SK-N-SH (cell line): ENCODE measurements around the gene TOX2. TPM values are rescaled to one million over a fixed set of nuclear protein-coding genes. Genes with fewer than 3 reads are reported as not detected.

Experiments
- CTCF ChIA-PET: fragments of 300-600, 350-600 bp; formaldehyde crosslinking; extraction: SDS; loops from one replicate; lab custom pipeline; 2021; lab: Yijun Ruan, JAX
- POLR2A ChIA-PET: fragments of 350-600 bp; sonication (Branson Sonifier 250); formaldehyde crosslinking; extraction: SDS; loops from one replicate; lab custom pipeline; 2020; ENCODE audit warnings: antibody characterized with exemption, inconsistent platforms; lab: Yijun Ruan, JAX
- DNase-seq: peaks from one replicate; pipeline ENCODE4 v3.0.0; 2012
- H2AFZ ChIP-seq: fragments of 200-600 bp; sonication (generic); 2 replicates; pipeline ENCODE4 v1.8.1; 2016; ENCODE audit warnings: antibody characterized with exemption, mild to moderate bottlenecking, low read depth
- H3F3A ChIP-seq: fragments of 200-600 bp; sonication (generic); replicated peaks from 2 replicates; pipeline ENCODE3; 2016; ENCODE audit warnings: antibody characterized with exemption, mild to moderate bottlenecking; ENCODE audit not compliant: insufficient read depth
- H3K27ac ChIP-seq, 2 experiments: fragments of 200-500 bp in 1 of 2; fragments of 200-600 bp in 1 of 2; sonication (Bioruptor generic) in 1 of 2; sonication (generic), shearing (Covaris generic) in 1 of 2; 2 replicates each; pipeline versions ENCODE4 v1.5.1 to v1.6.1; 2014 to 2016; ENCODE audit warnings: low read depth in 2 of 2, inconsistent platforms in 1 of 2, low read length in 1 of 2, mild to moderate bottlenecking in 1 of 2, mixed read lengths in 1 of 2
- H3K27me3 ChIP-seq: fragments of 200-600 bp; sonication (generic), shearing (Covaris generic); 2 replicates; pipeline ENCODE4 v1.6.1; 2016; ENCODE audit warnings: mixed run types; ENCODE audit not compliant: insufficient read depth
- H3K36me3 ChIP-seq, 2 experiments: fragments of 200-500 bp in 1 of 2; fragments of 200-600 bp in 1 of 2; sonication (Bioruptor generic) in 1 of 2; sonication (generic) in 1 of 2; replicated peaks in 1 of 2; 2 replicates each; pipeline versions ENCODE3 to v1.5.1; 2014 to 2016; ENCODE audit warnings: low read length in 1 of 2, mild to moderate bottlenecking in 1 of 2; ENCODE audit not compliant: insufficient read depth in 2 of 2, control insufficient read depth in 1 of 2
- H3K4me1 ChIP-seq, 2 experiments: fragments of 200-500 bp in 1 of 2; fragments of 200-600 bp in 1 of 2; sonication (Bioruptor generic) in 1 of 2; sonication (generic), shearing (Covaris generic) in 1 of 2; 2 replicates each; pipeline versions ENCODE4 v1.5.1 to v1.6.1; 2014 to 2016; ENCODE audit warnings: low read depth in 1 of 2, low read length in 1 of 2, mixed run types in 1 of 2; ENCODE audit not compliant: insufficient read depth in 2 of 2, control insufficient read depth in 1 of 2
- H3K4me2 ChIP-seq: fragments of 200-600 bp; sonication (generic), shearing (Covaris generic); 2 replicates; pipeline ENCODE4 v1.6.1; 2017; ENCODE audit warnings: mixed run types
- H3K4me3 ChIP-seq, 2 experiments: fragments of 200-500 bp in 1 of 2; fragments of 200-600 bp in 1 of 2; sonication (Bioruptor generic) in 1 of 2; sonication (generic), shearing (Covaris generic) in 1 of 2; 2 replicates each; pipeline versions ENCODE4 v1.5.1 to v1.8.1; 2014 to 2016; ENCODE audit warnings: low read depth in 2 of 2, inconsistent platforms in 1 of 2, low read length in 1 of 2, mild to moderate bottlenecking in 1 of 2, mixed read lengths in 1 of 2, moderate library complexity in 1 of 2
- H3K79me2 ChIP-seq: fragments of 200-600 bp; sonication (generic); 2 replicates; pipeline ENCODE4 v1.8.1; 2017; ENCODE audit warnings: mild to moderate bottlenecking; ENCODE audit not compliant: insufficient read depth
- H3K9ac ChIP-seq: fragments of 200-600 bp; sonication (generic); 2 replicates; pipeline ENCODE4 v1.6.1; 2017; ENCODE audit warnings: mixed run types
- H3K9me2 ChIP-seq: fragments of 200-600 bp; sonication (generic); 2 replicates; pipeline ENCODE4 v1.6.1; 2017; ENCODE audit warnings: mixed run types
- H3K9me3 ChIP-seq: fragments of 200-600 bp; sonication (generic); 2 replicates; pipeline ENCODE4 v1.6.1; 2017; ENCODE audit warnings: mixed run types, mild to moderate bottlenecking, moderate library complexity
- H4K20me1 ChIP-seq: fragments of 200-600 bp; sonication (generic); 2 replicates; pipeline ENCODE4 v1.6.1; 2017; ENCODE audit warnings: mild to moderate bottlenecking, mixed run types; ENCODE audit not compliant: insufficient read depth
- CHD2 ChIP-seq: fragments of 150-350 bp; IDR thresholded peaks from 2 replicates; pipeline ENCODE4 v1.6.1; 2018; ENCODE audit warnings: low read length; ENCODE audit not compliant: partially characterized antibody
- ELF1 ChIP-seq: IDR thresholded peaks from 2 replicates; pipeline ENCODE4 v1.4.0; 2012
- EP300 ChIP-seq, 2 experiments: IDR thresholded peaks; 2 replicates each; pipeline versions ENCODE4 v1.4.0 to v1.6.1; 2012; ENCODE audit warnings: borderline replicate concordance in 1 of 2, low read depth in 1 of 2, low read length in 1 of 2
- FOXJ3 ChIP-seq: sonication (generic); formaldehyde crosslinking; IDR thresholded peaks from 2 replicates; pipeline ENCODE4 v1.5.1; 2020; ENCODE audit warnings: mild to moderate bottlenecking, missing genetic modification reagents
- JUND ChIP-seq: IDR thresholded peaks from 2 replicates; pipeline ENCODE4 v1.4.0; 2012
- RAD21 ChIP-seq: IDR thresholded peaks from 2 replicates; pipeline ENCODE4 v1.6.1; 2012; ENCODE audit warnings: mild to moderate bottlenecking, low read length
- SMC3 ChIP-seq: IDR thresholded peaks from 2 replicates; pipeline ENCODE4 v1.6.1; 2012; ENCODE audit warnings: low read depth, low read length, improper control_type of control experiment
- TCF12 ChIP-seq: IDR thresholded peaks from 2 replicates; pipeline ENCODE4 v1.4.0; 2012
- TEAD4 ChIP-seq: IDR thresholded peaks from 2 replicates; pipeline ENCODE4 v1.4.0; 2012; ENCODE audit warnings: mild to moderate bottlenecking, borderline replicate concordance; ENCODE audit not compliant: insufficient read depth
- YY1 ChIP-seq: IDR thresholded peaks from 2 replicates; pipeline ENCODE4 v1.4.0; 2012; ENCODE audit warnings: low read depth, mild to moderate bottlenecking
- WGBS: methylation state at CpG from one replicate; pipeline ENCODE4 v1.1.6; 2017; ENCODE audit warnings: low lambda C conversion rate; 5-methylcytosine and 5-hydroxymethylcytosine counted together
- polyA plus RNA-seq, 3 experiments: library from polyadenylated mRNA; depleted of rRNA; stranded (reverse); fragments of >200 nt; gene quantifications; 2 replicates each; pipeline ENCODE4 v1.2.3, GENCODE V29; 2012
- TF ChIP-seq, protein P1 (sequence below): IDR thresholded peaks from 2 replicates; pipeline ENCODE4 v1.4.0; 2012; ENCODE audit warnings: low read depth, borderline replicate concordance
- TF ChIP-seq, protein P2 (sequence below): fragments of 150-350 bp; IDR thresholded peaks from 2 replicates; pipeline ENCODE4 v1.6.1; 2017; ENCODE audit warnings: antibody characterized with exemption, low read length, low read depth, borderline replicate concordance
- TF ChIP-seq, protein P3 (sequence below): IDR thresholded peaks from 2 replicates; pipeline ENCODE4 v1.6.1; 2012; ENCODE audit warnings: mild to moderate bottlenecking, low read depth, low read length, moderate library complexity

Gene TOX2
- polyA plus RNA-seq, 1 of the 3 experiments (the other 2 are of a cell fraction): 15.4 TPM

DNA sequence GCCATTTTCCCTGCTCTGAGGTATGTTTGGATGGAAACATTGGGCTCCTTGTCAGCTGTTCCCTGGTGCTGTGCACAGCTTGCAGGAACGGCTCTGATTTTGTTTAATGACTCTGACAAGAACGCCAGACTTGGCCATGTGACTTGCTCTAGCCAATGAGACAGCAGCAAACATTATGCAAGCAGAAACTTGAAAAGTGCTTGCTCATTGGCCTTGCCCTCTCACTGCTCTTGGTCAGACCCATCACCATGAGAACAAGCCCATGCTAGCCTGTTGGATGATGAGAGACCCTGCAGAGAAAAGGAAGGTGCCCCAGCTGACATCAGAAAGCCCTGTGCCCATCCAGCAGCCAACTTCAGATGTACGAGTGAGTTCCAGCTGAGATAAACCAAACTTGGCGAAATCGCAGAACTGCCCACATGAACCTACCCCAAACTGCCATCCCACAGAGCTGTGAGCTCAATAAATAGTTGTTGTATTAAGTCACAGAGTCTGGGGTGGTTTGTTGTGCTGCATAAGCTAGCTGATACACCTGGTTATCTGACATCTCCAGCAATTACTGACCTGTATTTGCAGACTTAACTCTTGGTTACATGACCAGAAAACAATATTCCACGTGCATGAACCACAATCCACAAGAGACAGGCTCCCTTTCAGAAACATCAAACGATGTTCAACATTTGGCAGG is 175.5 kb downstream of the TOX2 start:
- Histone ChIP-seq H4K20me1 (no peaks in the 10 kb centered on the region), H3K9me3 (no peaks in the 10 kb centered on the region), H2AFZ (peak overlapping the region; percentile 27; the same call in 1 of the 2 replicates), H3F3A (no peaks in the 10 kb centered on the region), H3K9me2 (no peaks in the 10 kb centered on the region), H3K27me3 (no peaks in the 10 kb centered on the region), H3K4me3 (no peak overlapping the region)
- POLR2A ChIA-PET: no interaction called here
- TF ChIP-seq TCF12 (no peak), ELF1 (no peak), JUND (no peak), SMC3 (no peak)
- TF ChIP-seq, protein P1, sequence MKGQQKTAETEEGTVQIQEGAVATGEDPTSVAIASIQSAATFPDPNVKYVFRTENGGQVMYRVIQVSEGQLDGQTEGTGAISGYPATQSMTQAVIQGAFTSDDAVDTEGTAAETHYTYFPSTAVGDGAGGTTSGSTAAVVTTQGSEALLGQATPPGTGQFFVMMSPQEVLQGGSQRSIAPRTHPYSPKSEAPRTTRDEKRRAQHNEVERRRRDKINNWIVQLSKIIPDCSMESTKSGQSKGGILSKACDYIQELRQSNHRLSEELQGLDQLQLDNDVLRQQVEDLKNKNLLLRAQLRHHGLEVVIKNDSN: peak; percentile 88
- TF ChIP-seq, all 33 proteins: peak for 1
- Histone ChIP-seq H3K79me2 (no peaks in the 10 kb centered on the region), H3K27ac (no peak overlapping the region), H3K4me1 (peaks cover 0 to 16% of the 10 kb centered on the region in 2 experiments; a peak in 1 of 4 replicates), H3K36me3 (no peaks in the 10 kb centered on the region), H3K9ac (no peak overlapping the region), H3K4me2 (no peak overlapping the region)
- CTCF ChIA-PET: interaction anchor here (1.1 to 3.6 kb wide), 8 partner anchors 10 to 641 kb away, joined by 3 to 21 read pairs (median 8); no protein-coding TSS in a partner anchor
- 73% methylated on average over 7 of the region's 7 CpGs for WGBS
- DNase-seq: no peak

DNA sequence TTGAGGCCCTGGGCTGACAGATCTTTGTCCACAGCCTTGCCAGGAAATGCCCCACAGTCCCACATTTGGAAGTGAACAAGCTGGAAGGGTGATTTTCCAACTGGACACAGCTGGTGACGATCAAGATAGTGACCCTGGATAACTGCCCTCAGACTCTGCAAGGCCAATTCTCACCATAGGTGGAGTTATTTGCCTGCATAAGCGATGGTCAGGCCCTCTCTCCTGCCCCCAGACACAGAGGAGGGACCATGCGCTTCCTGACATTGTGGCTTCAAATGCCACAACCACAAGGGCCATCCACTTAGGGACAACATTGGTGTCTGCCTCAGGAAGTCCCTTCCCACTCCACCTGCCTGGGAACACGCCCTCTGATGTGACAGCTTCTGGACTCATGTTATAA is 176.4 kb downstream of the TOX2 start:
- CTCF ChIA-PET: interaction anchor here (1.1 to 3.6 kb wide), 10 partner anchors 11 to 642 kb away, joined by 3 to 21 read pairs (median 8); no protein-coding TSS in a partner anchor
- Histone ChIP-seq H3K4me1 (peaks cover 0 to 16% of the 10 kb centered on the region in 2 experiments; a peak in 1 of 4 replicates), H2AFZ (no peak overlapping the region), H3K36me3 (no peaks in the 10 kb centered on the region), H3K9me3 (no peaks in the 10 kb centered on the region), H3K27ac (no peak overlapping the region), H3K4me3 (no peak overlapping the region), H4K20me1 (no peaks in the 10 kb centered on the region), H3K4me2 (no peak overlapping the region), H3K9me2 (no peaks in the 10 kb centered on the region), H3F3A (no peaks in the 10 kb centered on the region), H3K79me2 (no peaks in the 10 kb centered on the region), H3K9ac (no peak overlapping the region), H3K27me3 (no peaks in the 10 kb centered on the region)
- POLR2A ChIA-PET: no interaction called here
- TF ChIP-seq ELF1 (no peak), RAD21 (0 out of 2 replicates have a peak, but pooled peaks have one; percentile 10)
- 79% methylated on average over 2 of the region's 4 CpGs for WGBS
- no peak for DNase-seq

DNA sequence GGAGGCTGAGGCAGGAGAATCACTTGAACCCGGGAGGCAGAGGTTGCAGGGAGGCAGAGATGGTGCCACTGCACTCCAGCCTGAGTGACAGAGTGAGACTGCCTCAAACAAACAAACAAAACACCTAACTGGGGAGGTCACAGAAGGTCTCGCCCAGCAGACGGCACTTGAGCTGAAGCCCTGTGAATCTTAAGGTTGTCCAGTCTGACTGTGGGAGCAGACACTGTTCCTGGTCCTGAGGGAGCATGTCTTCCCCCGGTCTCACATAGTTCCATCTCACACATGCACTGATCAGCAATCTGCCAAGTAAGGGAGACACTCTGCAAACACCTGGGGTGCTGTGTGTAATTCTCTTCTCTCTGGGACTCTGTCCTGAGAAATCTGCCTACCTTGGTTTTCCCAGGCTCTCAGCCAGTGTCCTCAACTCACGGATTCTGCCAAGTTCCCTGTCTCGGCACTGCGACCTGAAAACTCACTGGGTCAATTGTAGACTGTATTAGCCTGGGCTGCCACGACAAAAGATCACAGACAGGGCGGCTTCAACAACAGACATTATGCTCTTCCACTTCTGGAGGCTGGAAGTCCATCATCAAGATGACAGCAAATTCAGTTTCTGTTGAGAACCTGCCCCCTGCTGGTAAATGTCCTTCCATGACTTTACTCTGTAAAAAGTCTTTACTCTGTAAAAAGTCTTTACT is 178.0 kb downstream of the TOX2 start:
- Histone ChIP-seq H3K9me2 (no peaks in the 10 kb centered on the region), H4K20me1 (no peaks in the 10 kb centered on the region), H3F3A (no peaks in the 10 kb centered on the region), H3K4me3 (no peak overlapping the region; a peak in 1 of 4 replicates), H2AFZ (no peak overlapping the region), H3K9me3 (no peaks in the 10 kb centered on the region), H3K4me2 (no peak overlapping the region), H3K9ac (no peak overlapping the region), H3K4me1 (peaks cover 0 to 16% of the 10 kb centered on the region in 2 experiments; a peak in 1 of 4 replicates), H3K79me2 (no peaks in the 10 kb centered on the region), H3K27me3 (no peaks in the 10 kb centered on the region), H3K27ac (no peak overlapping the region), H3K36me3 (no peaks in the 10 kb centered on the region)
- 50% methylated on average over 6 of the region's 9 CpGs for WGBS
- peak; percentile 51 for DNase-seq
- ChIA-PET POLR2A (no interaction called here), CTCF (interaction anchor here (0.7 to 3.6 kb wide), 11 partner anchors 10 to 557 kb away, joined by 3 to 21 read pairs (median 4); no protein-coding TSS in a partner anchor)
- TF ChIP-seq YY1: no peak
- no peak for TF ChIP-seq CHD2
- TF ChIP-seq TEAD4: no peak
- TF ChIP-seq, protein P2, sequence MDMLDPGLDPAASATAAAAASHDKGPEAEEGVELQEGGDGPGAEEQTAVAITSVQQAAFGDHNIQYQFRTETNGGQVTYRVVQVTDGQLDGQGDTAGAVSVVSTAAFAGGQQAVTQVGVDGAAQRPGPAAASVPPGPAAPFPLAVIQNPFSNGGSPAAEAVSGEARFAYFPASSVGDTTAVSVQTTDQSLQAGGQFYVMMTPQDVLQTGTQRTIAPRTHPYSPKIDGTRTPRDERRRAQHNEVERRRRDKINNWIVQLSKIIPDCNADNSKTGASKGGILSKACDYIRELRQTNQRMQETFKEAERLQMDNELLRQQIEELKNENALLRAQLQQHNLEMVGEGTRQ: no peak
- TF ChIP-seq, protein P3, sequence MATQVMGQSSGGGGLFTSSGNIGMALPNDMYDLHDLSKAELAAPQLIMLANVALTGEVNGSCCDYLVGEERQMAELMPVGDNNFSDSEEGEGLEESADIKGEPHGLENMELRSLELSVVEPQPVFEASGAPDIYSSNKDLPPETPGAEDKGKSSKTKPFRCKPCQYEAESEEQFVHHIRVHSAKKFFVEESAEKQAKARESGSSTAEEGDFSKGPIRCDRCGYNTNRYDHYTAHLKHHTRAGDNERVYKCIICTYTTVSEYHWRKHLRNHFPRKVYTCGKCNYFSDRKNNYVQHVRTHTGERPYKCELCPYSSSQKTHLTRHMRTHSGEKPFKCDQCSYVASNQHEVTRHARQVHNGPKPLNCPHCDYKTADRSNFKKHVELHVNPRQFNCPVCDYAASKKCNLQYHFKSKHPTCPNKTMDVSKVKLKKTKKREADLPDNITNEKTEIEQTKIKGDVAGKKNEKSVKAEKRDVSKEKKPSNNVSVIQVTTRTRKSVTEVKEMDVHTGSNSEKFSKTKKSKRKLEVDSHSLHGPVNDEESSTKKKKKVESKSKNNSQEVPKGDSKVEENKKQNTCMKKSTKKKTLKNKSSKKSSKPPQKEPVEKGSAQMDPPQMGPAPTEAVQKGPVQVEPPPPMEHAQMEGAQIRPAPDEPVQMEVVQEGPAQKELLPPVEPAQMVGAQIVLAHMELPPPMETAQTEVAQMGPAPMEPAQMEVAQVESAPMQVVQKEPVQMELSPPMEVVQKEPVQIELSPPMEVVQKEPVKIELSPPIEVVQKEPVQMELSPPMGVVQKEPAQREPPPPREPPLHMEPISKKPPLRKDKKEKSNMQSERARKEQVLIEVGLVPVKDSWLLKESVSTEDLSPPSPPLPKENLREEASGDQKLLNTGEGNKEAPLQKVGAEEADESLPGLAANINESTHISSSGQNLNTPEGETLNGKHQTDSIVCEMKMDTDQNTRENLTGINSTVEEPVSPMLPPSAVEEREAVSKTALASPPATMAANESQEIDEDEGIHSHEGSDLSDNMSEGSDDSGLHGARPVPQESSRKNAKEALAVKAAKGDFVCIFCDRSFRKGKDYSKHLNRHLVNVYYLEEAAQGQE: no peak
- no peak for TF ChIP-seq FOXJ3 (CRISPR knock-in tag)
- no peak for TF ChIP-seq EP300 (IDR thresholded peaks at IDR 0.05; ENCODE audit: borderline replicate concordance in 1 of 2, low read depth in 1 of 2, low read length in 1 of 2)
